ENCODE data around the gene P2RY2. TPM values are rescaled to one million over a fixed set of nuclear protein-coding genes. Genes with fewer than 3 reads are reported as not detected.
"Not testable (repeated sequence)": the region's sequence is repeated elsewhere in the genome, so short reads cannot be mapped to it uniquely, and the experiment has no call there.

The P2RY2 gene
- total and polyA plus RNA-seq, 9 donors, result 0.43 to 1.7 (median 1.0) TPM

- Histone ChIP-seq H3K4me1 (ENCODE audit: control insufficient read depth, insufficient read depth, low read length) (peaks cover 20% of the 10 kb centered on the region), H3K27ac (ENCODE audit: low read length) (no peak overlapping the region), H3K36me3 (ENCODE audit: control insufficient read depth, insufficient read depth, low read length) (no peaks in the 10 kb centered on the region)
These were observed 8.4 kb downstream of the P2RY2 start for GRCh38 chr11:73226297-73227006.

DNA sequence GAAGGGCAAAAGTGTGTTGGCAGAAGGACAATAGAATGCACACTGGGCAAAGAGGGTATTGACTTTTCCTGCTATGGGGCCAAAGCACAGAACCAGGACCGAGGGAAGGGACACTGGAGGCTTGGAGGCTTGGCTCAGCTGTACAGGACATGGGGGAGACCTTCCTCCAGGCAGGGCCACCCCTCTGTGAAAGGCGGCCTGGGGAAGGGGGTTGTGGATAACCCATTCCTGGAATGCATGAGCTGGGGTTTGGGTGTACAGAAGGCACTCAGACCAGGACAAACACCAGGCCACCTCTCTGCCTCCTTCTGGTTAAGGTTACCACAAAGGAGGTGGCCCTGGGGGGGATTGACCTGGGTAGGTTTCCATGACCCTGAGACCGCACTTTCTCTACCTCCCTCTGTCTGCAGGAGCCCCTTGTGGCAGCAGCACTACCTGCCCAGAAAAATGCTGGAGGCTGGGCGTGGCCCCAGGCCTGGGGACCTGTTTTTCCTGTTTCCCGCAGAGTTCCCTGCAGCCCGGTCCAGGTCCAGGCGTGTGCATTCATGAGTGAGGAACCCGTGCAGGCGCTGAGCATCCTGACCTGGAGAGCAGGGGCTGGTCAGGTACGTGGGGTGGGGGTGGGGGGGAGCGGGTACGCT is 9.6 kb downstream of the P2RY2 start:
- Histone ChIP-seq H3K9me3 (replicated peaks; ENCODE audit: control insufficient read depth, low read depth, low read length) (no peaks in the 10 kb centered on the region), H3K36me3 (ENCODE audit: control insufficient read depth, insufficient read depth, low read length) (no peaks in the 10 kb centered on the region), H3K27ac (ENCODE audit: low read length) (no peak overlapping the region), H3K4me3 (ENCODE audit: low read length) (no peak overlapping the region), H3K27me3 (ENCODE audit: control insufficient read depth, insufficient read depth, low read length) (peaks cover 5% of the 10 kb centered on the region), H3K4me1 (ENCODE audit: control insufficient read depth, insufficient read depth, low read length) (peaks cover 20% of the 10 kb centered on the region)
- no peak for DNase-seq
- WGBS (ENCODE audit: insufficient coverage), result 62% methylated on average over 3 of the region's 12 CpGs

More at GRCh38 chr11:73226297-73227006, 8.4 kb downstream of the P2RY2 start:
- DNase-seq, result no peak
- no peak overlapping the region for H3K4me3 ChIP-seq (ENCODE audit: low read length)
- no peaks in the 10 kb centered on the region for H3K9me3 ChIP-seq (replicated peaks; ENCODE audit: control insufficient read depth, low read depth, low read length)
- H3K27me3 ChIP-seq (ENCODE audit: control insufficient read depth, insufficient read depth, low read length), result peaks cover 5% of the 10 kb centered on the region
- WGBS (ENCODE audit: insufficient coverage), result 91% methylated on average over 4 of the region's 8 CpGs

GRCh38 chr11:73228268-73229134 is 10.4 kb downstream of the P2RY2 start:
- H3K9me3 ChIP-seq (replicated peaks; ENCODE audit: control insufficient read depth, low read depth, low read length), result no peaks in the 10 kb centered on the region
- DNase-seq, result no peak
- no peak overlapping the region for H3K4me3 ChIP-seq (ENCODE audit: low read length)
- peaks cover 20% of the 10 kb centered on the region for H3K4me1 ChIP-seq (ENCODE audit: control insufficient read depth, insufficient read depth, low read length)
- no peaks in the 10 kb centered on the region for H3K36me3 ChIP-seq (ENCODE audit: control insufficient read depth, insufficient read depth, low read length)
- WGBS (ENCODE audit: insufficient coverage), result 58% methylated on average over 2 of the region's 4 CpGs
- no peak overlapping the region for H3K27ac ChIP-seq (ENCODE audit: low read length)
- peaks cover 4% of the 10 kb centered on the region for H3K27me3 ChIP-seq (ENCODE audit: control insufficient read depth, insufficient read depth, low read length)

DNA sequence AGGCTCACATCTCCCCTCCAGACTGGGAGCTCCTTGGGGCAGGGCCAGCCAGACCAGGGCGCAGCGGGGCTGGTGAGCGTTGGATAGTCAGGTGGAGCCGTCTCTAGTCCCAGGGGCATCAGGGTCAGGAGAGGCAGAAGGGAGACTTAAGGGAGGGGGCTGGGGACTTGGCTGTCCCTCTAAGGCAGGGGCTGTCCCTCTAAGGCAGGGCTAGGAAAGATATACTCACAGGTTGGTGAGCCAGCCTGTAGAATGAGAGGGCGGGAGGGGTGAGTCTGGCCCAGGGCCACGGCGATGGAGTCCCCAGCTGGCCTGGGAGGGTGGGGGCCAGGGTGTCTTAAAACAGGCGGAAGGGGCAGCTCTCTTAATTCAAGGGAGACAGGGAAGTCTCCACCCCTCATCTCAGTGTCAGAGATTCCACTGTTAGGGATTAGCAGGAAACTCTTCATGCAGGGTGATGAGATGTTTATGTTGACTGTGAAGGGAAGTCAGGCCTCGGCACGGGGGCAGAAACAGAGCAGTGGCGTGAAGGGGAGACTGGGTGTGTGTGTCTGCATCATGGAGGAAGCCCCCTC is 11.3 kb downstream of the P2RY2 start:
- 24% methylated on average over 7 of the region's 11 CpGs for WGBS (ENCODE audit: insufficient coverage)
- Histone ChIP-seq H3K27ac (ENCODE audit: low read length) (peak overlapping the region; percentile 22), H3K4me3 (ENCODE audit: low read length) (no peak overlapping the region), H3K36me3 (ENCODE audit: control insufficient read depth, insufficient read depth, low read length) (no peaks in the 10 kb centered on the region), H3K4me1 (ENCODE audit: control insufficient read depth, insufficient read depth, low read length) (peaks cover 20% of the 10 kb centered on the region), H3K9me3 (replicated peaks; ENCODE audit: control insufficient read depth, low read depth, low read length) (no peaks in the 10 kb centered on the region), H3K27me3 (ENCODE audit: control insufficient read depth, insufficient read depth, low read length) (no peaks in the 10 kb centered on the region)
- DNase-seq, result peak; percentile 58

GRCh38 chr11:73229896-73230875 is 12.1 kb downstream of the P2RY2 start:
- no peaks in the 10 kb centered on the region for H3K9me3 ChIP-seq (replicated peaks; ENCODE audit: control insufficient read depth, low read depth, low read length)
- WGBS (ENCODE audit: insufficient coverage), result 54% methylated on average over 14 of the region's 16 CpGs
- H3K27ac ChIP-seq (ENCODE audit: low read length), result peak overlapping the region; percentile 22
- peaks cover 20% of the 10 kb centered on the region for H3K4me1 ChIP-seq (ENCODE audit: control insufficient read depth, insufficient read depth, low read length)
- H3K36me3 ChIP-seq (ENCODE audit: control insufficient read depth, insufficient read depth, low read length), result no peaks in the 10 kb centered on the region
- DNase-seq, result no peak
- H3K4me3 ChIP-seq (ENCODE audit: low read length), result no peak overlapping the region
- H3K27me3 ChIP-seq (ENCODE audit: control insufficient read depth, insufficient read depth, low read length), result no peaks in the 10 kb centered on the region

DNA sequence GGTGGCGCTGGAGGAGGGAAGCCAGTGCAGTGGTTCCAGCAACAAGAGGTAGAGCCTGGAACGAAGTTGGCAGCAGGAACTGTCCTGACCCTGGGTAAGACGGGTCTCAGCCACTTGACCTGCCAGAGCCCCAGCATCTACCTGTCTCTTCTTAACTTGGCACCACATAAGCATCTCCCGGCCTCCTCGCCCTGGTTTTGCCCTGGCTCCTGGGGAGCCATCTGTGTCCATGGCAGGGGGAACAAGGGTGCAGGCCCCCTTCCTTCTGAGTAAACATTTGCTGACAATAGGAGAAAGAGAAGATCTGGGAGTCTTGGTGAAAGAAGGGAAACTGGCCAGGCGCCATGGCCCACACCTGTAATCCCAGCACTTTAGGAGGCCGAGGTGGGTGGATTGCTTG is 12.8 kb downstream of the P2RY2 start:
- Histone ChIP-seq H3K27me3 (ENCODE audit: control insufficient read depth, insufficient read depth, low read length) (no peaks in the 10 kb centered on the region), H3K27ac (ENCODE audit: low read length) (no peak overlapping the region), H3K36me3 (ENCODE audit: control insufficient read depth, insufficient read depth, low read length) (no peaks in the 10 kb centered on the region), H3K4me3 (ENCODE audit: low read length) (no peak overlapping the region), H3K9me3 (replicated peaks; ENCODE audit: control insufficient read depth, low read depth, low read length) (no peaks in the 10 kb centered on the region), H3K4me1 (ENCODE audit: control insufficient read depth, insufficient read depth, low read length) (peaks cover 20% of the 10 kb centered on the region)
- no peak for DNase-seq
- WGBS (ENCODE audit: insufficient coverage), result 100% methylated on average over 5 of the region's 7 CpGs

GRCh38 chr11:73232487-73232886 is 14.4 kb downstream of the P2RY2 start:
- H3K4me3 ChIP-seq (ENCODE audit: low read length); H3K36me3 ChIP-seq (ENCODE audit: control insufficient read depth, insufficient read depth, low read length); H3K27ac ChIP-seq (ENCODE audit: low read length); DNase-seq; H3K27me3 ChIP-seq (ENCODE audit: control insufficient read depth, insufficient read depth, low read length); H3K9me3 ChIP-seq (replicated peaks; ENCODE audit: control insufficient read depth, low read depth, low read length): not testable (repeated sequence)
- WGBS (ENCODE audit: insufficient coverage), result 83% methylated on average over 1 of the region's 7 CpGs
- H3K4me1 ChIP-seq (ENCODE audit: control insufficient read depth, insufficient read depth, low read length), result peaks cover 21% of the 10 kb centered on the region

GRCh38 chr11:73233211-73233610 is 15.1 kb downstream of the P2RY2 start:
- peaks cover 27% of the 10 kb centered on the region for H3K4me1 ChIP-seq (ENCODE audit: control insufficient read depth, insufficient read depth, low read length)

DNA sequence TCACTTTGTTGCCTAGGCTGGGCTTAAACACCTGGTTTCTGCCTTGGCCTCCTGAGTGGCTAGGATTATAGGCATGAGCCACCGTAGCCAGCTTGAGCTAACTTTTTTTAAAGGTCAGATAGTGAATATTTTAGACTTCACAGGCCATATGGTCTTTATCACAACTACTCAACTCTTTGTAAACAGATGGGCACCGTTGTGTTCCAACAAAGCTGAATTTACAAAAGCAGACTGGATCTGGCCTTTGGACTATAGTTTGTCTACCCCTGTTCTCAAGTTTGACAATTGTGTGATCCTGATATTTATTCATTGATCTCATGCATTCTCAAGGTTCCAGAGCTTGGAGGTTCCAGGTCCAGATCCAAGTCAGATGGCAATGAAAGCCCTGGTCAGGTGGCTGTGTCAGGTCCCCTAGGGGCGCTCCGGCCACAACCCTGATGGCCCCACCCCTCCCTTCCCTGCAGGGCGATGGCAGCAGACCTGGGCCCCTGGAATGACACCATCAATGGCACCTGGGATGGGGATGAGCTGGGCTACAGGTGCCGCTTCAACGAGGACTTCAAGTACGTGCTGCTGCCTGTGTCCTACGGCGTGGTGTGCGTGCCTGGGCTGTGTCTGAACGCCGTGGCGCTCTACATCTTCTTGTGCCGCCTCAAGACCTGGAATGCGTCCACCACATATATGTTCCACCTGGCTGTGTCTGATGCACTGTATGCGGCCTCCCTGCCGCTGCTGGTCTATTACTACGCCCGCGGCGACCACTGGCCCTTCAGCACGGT is 15.8 kb downstream of the P2RY2 start:
- Histone ChIP-seq H3K4me1 (ENCODE audit: control insufficient read depth, insufficient read depth, low read length) (peaks cover 24% of the 10 kb centered on the region), H3K27ac (ENCODE audit: low read length) (no peak overlapping the region), H3K4me3 (ENCODE audit: low read length) (no peak overlapping the region), H3K27me3 (ENCODE audit: control insufficient read depth, insufficient read depth, low read length) (no peaks in the 10 kb centered on the region), H3K9me3 (replicated peaks; ENCODE audit: control insufficient read depth, low read depth, low read length) (no peaks in the 10 kb centered on the region), H3K36me3 (ENCODE audit: control insufficient read depth, insufficient read depth, low read length) (no peaks in the 10 kb centered on the region)
- WGBS (ENCODE audit: insufficient coverage), result 90% methylated on average over 20 of the region's 23 CpGs
- DNase-seq, result no peak

More at GRCh38 chr11:73233211-73233610, 15.1 kb downstream of the P2RY2 start:
- Histone ChIP-seq H3K36me3 (ENCODE audit: control insufficient read depth, insufficient read depth, low read length) (no peaks in the 10 kb centered on the region), H3K27me3 (ENCODE audit: control insufficient read depth, insufficient read depth, low read length) (no peaks in the 10 kb centered on the region), H3K9me3 (replicated peaks; ENCODE audit: control insufficient read depth, low read depth, low read length) (no peaks in the 10 kb centered on the region), H3K27ac (ENCODE audit: low read length) (no peak overlapping the region), H3K4me3 (ENCODE audit: low read length) (no peak overlapping the region)
- no peak for DNase-seq

Data from muscle of leg (tissue), 11 donors.